Iris pigment epithelial cell (primary cell): ENCODE data around the gene TSPAN7.
A peak's percentile ranks its signal among the peaks of the same experiment; 100 is the strongest.

Experiments
- DNase-seq: peaks from one replicate; pipeline ENCODE4 v3.0.0-alpha.2; 2011; ENCODE audit warnings: low read depth

TSPAN7 gene

DNA sequence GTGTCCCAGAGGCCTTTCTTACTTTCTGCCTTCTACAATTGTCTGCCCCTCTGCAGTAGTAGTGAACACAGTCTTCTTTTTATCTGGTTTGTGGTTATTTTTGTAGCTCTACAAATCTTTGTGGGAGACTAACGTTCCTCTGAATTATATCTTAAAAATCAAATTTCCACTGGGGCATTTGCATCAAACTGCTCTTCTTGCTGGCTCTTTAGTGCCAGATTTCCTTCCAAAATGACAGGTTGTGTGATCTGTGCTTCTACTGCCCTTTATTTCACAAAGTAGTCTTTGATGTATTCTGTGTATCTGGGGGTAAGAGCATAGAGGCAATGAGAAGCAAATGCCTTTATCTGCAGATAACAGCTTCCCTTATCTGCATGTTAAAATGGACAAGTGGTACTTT is 34.5 kb downstream of the TSPAN7 start:
- no peak for DNase-seq

DNA sequence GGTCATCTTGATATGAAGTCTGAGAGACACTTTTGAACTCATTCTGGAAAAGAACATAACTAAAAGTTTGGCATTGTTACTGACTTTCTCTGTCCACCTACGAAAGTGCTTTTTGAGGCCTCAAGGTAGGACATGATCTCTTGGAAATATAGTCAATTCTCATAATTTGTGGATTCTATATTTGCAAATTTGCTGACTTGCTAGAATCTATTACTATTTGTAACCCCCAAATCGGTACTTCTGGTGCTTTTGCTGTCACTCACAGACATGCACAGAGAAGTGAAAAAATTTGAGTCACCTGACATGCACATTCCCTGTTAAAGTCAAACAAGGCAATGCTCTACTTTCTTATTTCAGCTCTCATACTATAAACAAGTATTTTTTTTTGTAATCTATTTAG is 35.6 kb downstream of the TSPAN7 start:
- DNase-seq, result no peak

DNA sequence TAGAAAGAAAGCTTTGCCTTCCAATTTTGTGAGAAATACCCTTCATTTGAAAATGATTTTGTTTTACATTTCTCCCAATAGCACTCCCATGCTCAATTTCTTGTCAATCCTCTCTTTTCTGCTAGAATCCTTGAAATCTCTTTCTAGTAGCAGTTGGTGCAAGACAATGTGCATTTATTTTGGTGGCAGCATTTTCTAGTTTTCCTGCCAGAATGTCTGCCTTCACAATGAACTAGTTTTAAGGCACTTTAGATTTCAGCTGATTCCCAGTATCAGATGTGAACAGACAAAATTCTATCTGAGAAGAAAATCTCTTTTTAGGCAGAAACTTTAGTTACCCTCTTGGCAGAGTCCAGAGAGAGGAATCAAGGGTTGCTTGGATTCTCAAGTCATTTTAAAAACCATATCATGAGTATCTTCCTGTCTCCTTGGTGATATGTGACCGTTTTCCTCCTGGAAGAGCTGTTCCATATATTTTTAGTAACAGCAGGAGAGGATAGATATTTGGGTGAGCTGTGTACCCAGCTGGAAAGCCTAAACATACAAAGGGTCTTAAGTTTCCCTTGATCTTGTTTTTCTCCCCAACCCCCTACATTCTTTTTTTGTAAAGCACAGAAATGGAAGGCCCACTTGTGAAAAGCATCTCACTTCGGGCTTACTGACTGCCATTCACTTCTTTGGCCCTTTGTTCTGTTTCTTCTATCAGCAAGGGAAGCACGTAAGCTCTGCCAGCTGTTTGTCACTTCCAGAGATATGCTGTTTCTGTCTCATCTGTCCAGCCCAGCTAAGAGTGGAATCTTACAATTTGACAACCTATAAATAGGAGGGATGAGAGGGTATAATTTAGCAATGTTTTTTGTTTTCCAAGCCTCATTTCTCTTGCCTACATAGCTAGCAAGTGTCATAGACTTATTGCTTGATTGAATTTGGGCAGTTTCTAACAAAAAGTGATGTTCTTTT is 38.7 kb downstream of the TSPAN7 start:
- DNase-seq, result no peak

DNA sequence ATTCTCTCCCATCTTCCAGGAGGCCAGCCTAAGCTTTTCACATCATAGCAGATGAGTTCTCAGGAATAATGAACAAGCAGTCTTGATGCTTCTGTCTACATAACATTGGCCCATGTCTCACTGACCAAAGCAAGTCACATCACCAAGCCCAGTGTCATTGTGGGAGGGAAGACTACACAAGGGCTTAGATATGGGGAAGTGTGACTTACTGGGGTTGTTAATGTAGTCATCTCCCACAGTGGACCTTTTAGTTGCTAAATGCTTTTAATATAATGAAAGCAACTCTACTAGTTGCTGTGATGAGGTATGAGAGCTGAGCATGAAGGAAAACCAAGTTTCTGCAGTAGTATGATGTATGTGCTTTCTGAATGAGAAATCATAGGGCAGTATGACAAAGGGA is 40.5 kb downstream of the TSPAN7 start:
- DNase-seq, result no peak

DNA sequence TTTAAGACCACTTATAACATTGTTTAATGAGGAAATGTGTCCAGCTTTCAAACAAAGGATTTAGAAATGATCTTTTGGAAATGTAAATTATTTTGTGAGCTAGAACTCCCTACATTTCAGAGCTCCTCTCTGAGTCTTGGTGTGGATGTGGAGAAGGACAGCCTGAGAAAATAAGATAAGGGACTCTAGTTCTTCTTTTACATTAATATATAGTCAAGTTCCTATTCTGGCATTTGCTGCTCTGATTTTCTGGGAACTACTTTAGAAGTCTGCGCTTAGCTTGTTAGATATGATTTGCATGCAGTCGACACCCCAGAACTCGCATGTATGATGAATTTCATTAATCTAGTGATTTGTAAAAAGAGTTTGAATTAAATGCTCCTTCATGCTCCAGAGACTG is 45.5 kb downstream of the TSPAN7 start:
- DNase-seq, result no peak

DNA sequence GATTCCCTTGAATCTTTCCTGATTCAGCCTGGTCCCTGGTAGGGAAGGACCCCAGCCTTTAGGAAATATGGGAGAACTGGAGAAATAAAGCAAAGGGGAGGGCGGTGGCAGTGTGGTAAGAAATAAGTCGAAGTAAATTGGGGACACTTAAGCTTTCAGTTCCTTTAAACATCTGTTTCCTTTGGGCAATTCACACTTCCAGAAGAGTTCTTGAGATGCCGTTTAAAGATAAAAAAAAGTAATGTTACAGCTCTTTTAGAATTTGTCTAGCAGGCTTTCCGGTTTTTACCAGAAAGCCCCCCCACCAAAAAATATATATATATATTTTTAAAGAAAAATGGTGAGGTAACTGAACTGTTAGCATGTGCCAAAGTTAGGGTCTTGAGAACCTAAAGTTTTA is 46.6 kb downstream of the TSPAN7 start:
- no peak for DNase-seq

DNA sequence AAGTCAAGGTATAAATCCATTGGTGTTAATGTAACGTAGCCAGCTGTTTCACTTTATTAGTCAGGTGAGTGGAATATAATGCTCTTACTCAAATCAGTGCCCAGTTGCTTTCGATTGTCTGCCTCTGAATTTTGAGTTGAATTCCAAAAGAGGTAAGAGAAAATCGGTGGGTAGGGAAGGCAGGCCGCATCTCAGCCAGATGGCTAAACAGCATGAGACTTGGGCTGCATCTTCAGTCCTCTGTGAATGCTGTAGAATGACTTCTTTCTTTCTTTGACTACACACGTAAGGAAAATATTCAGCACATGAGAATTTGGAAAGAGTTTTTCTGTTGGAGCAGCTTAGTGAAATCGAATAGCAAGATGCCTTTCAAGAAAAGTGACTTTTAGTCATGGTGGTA is 49.5 kb downstream of the TSPAN7 start:
- DNase-seq, result no peak

DNA sequence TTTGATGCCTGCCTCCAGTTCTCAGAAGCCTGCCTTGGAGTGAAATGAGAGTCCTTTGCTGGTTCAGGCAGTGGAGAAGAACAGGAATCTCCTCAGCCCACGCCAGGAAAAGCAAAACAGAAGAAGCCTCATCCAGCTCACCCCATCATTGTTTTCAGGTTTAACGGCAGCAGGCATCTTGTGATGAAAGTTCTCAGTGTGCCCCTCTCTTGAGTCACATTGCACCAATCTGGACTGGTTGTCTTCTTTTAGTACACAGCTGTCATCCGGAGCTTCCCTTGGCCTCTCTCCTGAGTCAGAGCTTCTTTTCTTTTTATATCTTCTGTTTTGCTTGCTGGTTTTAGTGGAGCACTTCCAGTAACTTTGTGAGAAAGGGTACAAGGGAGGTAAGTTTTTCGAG is 50.9 kb downstream of the TSPAN7 start:
- no peak for DNase-seq

DNA sequence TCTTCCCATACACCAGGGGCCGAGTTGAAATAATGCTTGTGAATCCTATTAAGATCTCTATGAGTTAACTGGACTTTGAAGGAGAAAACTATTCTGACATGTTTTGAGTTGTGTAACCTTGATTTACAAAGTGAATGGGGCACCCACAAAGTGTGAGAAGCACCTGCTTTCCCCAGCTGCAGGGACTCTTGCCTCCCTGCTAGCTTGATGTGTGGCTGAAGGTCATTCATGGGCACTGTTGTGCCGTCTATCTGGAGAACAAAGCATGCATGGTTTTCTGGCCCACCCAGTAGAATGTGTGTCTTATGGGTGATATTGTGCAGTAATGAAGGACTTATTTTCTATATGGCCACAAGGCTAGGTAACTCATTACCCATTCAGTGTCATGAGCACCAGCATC is 53.1 kb downstream of the TSPAN7 start:
- DNase-seq, result no peak

DNA sequence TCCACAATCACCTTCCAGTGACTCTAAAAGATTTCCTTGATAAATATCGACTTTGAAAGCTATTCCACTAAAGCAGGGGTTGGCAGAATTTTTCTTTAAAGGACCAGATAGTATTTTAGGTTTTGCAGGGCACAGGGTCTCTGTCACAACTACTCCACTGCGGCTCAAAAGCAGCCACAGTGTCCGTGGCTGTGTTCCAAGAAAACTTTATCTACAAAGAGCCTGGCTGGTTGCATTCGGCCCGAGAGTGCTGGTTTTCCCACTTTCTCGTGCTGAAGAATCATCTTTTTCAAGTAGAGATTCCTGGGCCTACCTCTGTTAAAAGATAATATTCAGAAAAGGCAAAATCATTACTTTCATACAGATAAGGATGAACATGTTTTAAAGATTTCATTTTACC is 55.6 kb downstream of the TSPAN7 start:
- DNase-seq, result no peak

DNA sequence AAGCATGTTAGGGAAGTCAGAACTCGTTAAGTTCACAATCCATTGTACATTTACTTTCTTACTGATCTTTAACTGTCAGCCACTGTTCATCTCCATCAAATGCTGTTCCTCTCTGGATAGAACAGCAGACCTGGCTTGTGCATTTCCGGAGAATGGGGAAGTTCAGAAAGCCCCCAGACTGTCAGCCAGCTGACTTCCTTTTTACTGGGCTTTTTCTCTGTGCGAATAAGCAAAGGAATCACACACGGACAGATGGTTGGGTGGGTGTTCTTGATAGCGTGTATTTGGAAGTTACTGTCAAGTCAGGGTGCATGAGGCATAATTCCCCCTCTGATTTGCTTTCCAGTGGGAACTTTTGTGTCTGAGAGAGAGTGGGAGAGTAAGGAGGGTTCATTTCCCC is 56.8 kb downstream of the TSPAN7 start:
- no peak for DNase-seq

DNA sequence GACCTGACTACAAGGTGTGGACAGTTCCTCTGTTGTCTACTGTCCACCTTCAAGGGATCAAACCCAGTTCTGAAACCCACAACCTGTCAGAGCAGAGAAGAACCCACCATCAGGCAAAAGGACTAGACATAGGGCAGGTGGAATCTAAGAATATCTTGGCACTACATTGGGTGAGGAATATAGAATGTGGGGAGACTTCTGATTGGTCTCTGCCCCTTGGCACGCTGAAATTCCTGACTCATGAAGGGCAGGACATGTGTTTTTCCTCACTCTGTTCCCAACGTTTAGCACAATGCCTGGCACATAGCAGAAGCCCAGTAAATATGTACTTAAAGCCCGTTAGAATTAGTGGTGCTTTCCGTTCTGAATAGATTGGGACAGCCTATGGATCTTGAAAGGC is 59.3 kb downstream of the TSPAN7 start:
- no peak for DNase-seq

DNA sequence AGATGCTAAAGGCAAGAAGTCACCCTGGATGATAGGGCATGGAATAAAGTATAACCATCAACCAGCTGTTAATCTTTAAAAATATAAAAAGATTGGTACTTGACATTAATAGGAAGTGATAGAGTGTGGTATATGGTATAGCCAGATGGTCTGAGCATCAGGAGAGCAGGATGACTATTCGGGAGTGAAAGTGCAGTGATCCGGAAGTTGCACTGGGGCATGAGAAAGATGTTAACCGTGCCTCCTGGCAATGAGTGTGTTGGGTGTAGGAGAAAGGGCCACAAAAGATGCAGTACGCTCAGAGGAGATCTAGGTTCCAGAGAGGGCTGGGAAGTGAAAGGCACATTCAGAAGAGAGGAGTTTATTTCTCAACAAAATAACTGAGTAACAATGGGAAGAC is 65.0 kb downstream of the TSPAN7 start:
- no peak for DNase-seq

DNA sequence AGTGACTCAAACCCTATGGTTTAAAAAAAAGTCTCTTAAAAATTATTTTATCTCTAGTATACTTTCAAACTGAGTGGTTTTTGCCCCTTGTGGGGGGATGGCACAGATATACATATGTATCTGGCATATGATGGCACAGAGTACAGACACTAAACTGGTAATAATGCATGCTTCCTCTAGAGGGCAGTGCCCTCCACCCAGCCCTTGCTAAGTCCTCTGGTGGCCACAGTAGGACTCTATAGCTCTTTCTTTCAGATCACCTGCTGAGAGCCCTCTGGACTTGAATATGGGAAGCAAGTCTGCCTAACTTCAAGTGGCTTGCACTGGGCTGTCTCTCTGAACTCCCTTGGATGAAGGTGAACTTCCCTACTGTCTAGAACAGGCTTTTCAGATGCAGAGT is 66.3 kb downstream of the TSPAN7 start:
- DNase-seq, result peak; percentile 29

DNA sequence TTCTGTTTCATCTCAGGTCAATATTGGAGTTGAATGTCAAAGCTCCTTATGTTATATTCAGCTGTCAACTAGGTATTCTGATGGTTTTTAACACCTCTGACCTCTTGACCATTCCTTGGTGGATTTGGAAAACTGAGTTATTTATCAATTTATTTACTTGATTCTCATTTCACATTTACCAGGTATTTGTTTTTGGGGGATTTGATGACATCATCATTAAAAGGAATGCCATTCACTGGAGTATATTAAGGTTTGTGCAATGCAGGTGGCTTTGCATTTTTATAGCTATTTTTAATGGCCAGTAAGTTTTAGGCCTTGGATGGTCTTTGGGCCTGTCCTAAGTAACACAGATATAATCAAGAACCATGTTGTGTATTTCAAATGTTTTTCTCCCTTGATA is 67.2 kb downstream of the TSPAN7 start:
- DNase-seq, result no peak

DNA sequence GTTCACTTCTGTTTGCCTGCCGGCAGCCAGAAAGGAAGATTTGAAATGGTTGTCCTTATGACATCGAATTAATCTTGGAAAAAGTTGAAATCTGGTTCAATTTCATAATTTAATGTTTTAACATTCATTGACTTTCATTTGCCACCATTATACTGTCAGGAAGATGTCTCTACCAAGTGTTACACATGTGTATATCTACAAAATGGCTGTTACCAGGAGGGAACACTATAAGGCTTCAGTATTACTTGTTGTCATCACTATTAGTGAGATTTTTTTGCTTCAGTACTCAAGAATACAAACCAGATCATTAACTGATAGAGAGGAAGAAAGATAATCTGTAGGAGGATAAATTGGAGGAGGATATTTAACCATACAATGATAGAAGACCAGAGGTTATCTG is 71.2 kb downstream of the TSPAN7 start:
- DNase-seq, result no peak

DNA sequence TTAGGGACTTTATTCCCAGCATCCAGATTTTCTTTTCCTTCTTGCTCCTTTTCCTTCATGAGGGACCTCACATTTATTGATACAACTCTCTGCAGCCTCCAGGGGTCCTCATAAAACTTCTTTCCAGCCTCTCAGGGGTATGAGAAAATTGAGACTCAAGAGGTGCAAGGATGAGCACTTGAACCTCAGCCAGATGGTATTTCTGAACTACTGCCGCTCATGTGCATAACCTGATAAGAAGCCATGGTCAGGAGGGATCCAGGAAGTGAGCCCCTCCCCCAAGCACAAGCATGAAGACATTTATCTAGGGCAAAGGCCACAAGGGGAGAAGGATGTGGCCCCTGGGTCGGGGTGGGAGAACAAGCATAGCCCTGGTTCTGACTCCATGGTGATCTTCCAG is 73.3 kb downstream of the TSPAN7 start:
- no peak for DNase-seq

DNA sequence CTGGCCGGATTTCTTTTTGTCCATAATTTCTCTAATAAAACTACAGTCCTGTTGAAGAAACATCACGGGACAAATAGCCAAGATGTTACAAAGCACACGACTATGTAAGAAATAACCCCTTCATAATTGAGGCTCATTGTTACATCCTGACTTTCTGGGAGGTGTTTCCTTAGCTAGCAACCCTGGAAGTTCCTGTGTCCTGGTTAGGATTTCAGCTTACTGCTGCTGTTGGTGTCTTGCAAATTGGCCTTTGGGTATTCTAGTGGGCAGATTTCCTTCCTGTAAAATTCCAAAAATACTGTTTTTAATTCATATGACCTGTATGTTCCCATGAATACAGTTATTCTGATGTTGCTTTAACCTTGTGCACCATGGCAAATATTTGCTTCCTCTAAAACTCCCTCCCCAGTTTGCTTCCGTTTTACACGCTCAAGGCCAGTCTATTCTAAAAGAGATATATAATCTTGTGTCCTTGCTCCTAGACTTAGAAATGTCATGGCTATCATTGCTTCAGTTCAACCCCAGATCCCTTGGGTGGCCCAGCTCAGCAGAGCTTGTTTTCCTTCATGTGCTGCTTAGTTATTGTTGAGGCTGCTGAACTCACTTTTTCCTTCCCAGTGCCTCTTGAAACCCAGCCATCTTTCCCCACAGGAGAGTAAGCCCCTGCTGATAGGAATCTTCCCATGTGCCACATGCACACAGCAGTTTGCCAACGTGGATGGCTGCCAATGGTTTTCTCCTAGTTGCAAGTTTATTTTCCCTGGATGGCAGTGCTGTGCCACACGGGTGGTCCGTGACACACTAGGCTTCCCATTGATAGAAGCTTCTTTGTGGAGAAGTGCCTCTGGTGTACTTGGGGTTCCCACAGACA is 75.8 kb downstream of the TSPAN7 start:
- no peak for DNase-seq

DNA sequence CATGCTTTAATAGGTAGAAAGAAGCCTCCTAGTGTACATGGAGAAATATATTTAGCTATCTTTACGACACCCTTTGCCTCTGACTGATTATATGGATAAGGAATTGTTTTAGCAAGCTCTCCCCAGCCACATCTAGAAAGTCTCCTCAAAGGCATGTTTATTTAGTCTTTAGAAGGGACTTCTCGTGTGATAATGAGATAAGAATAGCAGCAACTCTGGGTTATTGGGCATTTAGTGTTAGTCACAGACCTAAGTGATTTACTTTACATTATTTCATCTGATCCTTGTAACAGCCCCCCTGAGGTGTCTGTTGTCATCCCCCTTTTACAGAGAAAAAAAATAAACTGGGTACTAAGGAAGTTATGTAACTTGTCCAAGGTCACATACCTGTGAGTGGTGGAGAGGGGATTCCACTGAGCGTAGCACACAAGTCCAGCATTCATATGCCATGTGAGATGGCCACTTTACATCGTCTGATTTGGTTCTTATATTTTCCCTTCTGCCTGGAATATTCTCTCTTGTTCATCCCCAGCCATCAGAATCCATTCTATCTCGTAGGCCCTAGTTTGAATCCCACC is 77.7 kb downstream of the TSPAN7 start:
- DNase-seq, result no peak

DNA sequence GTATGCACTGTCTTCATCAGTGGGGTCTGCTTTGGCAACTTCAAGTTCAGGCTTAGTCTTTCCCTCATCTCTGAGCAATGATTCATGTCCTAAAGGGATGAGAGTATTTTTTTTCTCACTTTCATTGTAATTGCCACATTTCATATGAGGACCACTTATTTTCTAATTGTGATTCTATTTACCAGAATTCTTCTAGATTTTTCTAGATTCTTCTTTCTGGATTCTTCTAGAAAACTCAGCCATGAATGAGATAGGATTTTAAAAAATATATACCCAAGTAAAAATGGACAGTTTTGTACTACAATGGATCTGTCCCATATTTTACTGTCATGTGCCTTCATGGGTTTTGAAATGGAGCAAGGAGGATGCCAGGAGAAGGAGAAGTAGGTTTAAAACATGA is 78.4 kb downstream of the TSPAN7 start:
- no peak for DNase-seq

DNA sequence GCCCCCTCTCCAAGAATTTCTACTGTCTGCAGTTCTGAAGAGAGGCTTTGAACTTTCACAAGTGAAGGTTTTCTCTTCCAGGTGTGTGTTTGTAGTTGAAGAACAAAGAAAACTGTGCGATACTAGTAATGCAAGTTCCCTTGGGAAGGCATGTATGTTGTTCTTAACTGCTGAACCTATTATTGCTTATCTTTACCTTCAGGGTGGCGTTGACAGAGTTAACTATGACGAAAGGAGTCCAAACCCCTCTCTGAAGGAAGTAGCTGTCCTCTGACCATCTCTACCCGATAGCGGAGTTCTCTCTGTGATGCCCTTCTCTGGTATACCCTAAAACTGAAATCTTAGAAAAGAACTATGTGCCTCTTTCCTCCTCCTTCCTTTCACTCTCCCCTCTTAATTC is 79.9 kb downstream of the TSPAN7 start:
- no peak for DNase-seq

DNA sequence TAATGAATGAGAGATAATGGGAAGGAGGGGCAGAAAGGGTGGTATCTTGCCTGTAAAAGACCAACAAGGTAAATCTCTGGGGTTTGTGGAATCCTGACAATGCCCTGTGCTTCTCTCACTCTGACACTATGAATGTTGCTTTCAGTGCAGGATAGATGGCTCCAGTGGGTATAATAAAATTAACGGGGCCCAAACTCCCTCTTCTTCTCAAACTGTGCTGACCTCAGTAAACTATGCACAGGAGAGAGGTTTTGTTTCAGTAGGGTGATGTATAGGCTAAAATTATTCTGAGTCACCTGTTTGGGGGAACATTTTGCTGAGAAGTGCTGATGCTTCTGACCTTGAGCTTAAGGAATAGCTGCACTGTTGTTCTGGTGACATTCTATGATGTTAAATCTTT is 82.6 kb downstream of the TSPAN7 start:
- DNase-seq, result no peak

DNA sequence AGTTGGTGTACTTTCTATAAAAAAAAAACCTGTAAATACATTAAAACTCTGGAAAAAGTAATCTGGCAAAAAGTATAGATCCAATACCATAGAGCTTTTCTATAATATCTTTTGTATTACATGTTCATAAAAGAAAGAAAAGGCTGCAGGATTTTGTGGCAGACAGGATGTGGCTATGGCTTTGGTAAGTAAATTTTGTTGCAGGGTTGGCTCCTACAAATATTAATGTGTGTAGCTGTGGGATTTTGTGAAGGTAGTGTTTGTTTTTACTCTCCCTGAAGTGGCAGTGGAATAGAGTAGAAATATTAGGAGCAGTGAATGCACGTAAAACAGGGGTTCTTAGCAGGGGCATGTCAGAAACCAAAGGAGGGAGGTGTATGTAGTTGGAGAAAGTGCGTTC is 84.8 kb downstream of the TSPAN7 start:
- no peak for DNase-seq
